GM15510 (cell line): ENCODE results near the gene SACM1L.

Source experiments
- POLR2A ChIP-seq: IDR thresholded peaks from 3 replicates; pipeline ENCODE4 v1.6.1; 2011; ENCODE audit warnings: borderline replicate concordance; ENCODE audit not compliant: insufficient read length; ENCODE audit errors: extremely low read depth

Gene SACM1L

DNA sequence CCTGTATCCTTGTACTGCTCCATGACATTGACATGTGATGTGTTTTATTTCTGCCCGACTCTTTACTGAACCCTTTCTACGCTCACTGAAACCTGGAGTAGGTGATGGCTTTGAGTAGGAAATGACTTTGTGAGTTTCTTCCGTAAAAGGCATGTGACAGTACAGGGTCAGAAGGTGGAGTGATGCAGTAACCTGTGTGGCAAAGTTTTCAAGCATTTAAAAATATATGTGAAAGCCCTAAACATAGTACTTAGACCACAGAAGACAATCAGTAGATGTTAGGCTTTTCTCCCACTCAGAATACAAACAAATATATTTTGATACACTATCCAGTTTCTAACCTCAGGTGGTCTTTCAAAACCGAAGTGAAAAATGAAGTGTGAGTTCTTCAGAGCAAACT, 31.3 kb upstream of the SACM1L start:
- no peak for TF ChIP-seq POLR2A

- TF ChIP-seq POLR2A: no peak
Measured at GRCh38 chr3:45659661-45660566, 29.3 kb upstream of the SACM1L start.

DNA sequence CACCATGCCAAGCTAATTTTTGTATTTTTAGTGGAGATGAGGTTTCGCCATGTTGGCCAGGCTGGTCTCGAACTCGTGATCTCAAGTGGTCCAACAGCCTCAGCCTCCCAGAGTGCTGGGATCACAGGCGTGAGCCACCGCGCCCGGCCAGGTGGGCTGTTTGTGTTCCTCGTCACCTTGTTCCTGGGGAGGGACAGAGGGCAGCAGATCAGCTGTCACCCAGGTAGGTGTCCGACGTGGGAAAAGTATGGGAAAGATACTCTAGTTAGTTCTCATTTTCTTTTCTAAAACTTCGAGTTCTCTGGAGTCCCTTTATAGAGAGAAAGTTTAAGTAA, 28.7 kb upstream of the SACM1L start:
- no peak for TF ChIP-seq POLR2A

- no peak for TF ChIP-seq POLR2A
Measured at GRCh38 chr3:45664578-45664977, 24.6 kb upstream of the SACM1L start.

DNA sequence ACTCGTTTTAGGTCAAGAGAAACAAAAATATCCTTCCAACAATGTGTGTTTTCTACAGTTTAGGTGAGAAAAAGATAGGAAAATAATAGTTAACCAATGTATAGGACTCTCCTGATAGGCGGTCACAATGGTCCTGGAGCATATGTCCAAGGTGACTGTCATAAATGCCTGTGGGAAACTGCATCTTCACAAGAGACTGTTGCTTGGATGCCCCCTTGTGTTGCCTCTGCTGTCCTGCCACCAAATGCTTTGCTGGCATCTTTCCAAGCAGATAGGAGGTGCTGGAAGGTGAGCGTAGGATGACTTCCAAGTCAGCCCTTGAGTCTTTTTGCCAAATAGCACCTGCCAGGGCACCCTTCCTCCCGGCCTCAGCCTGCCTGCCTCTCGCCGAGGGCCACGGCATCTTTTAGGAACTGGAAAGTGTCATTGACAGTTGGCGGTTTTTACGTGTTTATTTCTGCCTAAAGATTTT, 24.1 kb upstream of the SACM1L start:
- TF ChIP-seq POLR2A: no peak

- TF ChIP-seq POLR2A: no peak
Measured at GRCh38 chr3:45666757-45667431, 22.3 kb upstream of the SACM1L start.

GRCh38 chr3:45667569-45667934, 21.6 kb upstream of the SACM1L start:
- no peak for TF ChIP-seq POLR2A

DNA sequence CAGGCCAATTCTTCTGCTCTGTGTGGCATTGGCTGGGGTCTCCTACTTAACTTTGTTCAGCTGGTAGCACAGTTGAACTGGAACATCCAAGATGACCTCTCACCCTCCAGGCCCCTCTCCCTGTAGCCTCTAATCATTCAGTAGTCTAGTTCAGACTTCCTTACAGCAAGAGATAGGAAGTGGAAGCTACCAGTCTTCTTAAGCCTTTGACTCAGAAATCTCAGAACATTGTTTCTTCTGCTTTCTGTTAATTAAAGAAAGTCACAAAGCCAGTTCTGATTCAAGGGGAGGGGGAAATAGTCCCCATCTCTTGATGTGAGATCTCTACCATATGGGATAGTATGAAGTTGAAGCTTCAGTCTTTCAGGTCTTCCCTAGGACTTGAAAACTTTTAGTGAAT, 18.8 kb upstream of the SACM1L start:
- TF ChIP-seq POLR2A: no peak

DNA sequence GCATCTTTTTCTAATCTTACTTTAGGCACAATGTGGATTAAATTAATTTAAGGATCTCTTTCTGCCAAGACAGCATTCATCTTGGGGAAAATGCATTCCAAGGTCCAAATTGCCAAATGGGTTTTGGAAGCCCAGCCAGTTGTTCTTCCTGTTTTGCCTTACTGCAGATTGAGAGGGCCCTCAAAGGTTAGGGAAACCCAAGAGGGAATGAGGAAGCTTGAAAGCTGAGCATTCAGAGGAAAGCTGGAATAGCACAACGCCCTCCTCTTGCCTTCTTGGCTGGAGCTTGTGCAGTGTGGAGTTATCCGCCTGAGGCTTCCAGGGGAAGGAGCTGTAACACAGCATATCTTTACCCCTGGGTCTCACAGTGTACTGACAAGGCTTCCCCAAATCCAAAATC, 18.2 kb upstream of the SACM1L start:
- TF ChIP-seq POLR2A: no peak

DNA sequence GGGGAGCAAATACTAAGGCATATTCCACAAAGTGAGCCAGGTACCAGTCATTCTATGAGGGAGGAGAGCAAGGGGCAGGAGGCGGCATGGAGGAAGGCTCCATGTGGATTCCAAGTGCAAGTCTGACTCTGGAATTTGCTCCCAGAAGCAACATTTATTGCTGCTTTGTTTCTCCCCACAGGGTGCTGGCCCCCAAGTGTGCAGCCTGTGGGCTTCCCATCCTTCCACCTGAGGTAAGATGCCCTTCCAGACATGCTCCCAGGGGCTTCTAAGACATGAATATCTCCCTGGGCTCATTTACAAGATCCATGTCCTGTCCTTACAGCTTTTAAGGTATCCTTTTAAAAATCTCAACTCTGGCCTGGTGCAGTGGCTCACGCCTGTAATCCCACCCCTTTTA, 15.9 kb upstream of the SACM1L start:
- no peak for TF ChIP-seq POLR2A

DNA sequence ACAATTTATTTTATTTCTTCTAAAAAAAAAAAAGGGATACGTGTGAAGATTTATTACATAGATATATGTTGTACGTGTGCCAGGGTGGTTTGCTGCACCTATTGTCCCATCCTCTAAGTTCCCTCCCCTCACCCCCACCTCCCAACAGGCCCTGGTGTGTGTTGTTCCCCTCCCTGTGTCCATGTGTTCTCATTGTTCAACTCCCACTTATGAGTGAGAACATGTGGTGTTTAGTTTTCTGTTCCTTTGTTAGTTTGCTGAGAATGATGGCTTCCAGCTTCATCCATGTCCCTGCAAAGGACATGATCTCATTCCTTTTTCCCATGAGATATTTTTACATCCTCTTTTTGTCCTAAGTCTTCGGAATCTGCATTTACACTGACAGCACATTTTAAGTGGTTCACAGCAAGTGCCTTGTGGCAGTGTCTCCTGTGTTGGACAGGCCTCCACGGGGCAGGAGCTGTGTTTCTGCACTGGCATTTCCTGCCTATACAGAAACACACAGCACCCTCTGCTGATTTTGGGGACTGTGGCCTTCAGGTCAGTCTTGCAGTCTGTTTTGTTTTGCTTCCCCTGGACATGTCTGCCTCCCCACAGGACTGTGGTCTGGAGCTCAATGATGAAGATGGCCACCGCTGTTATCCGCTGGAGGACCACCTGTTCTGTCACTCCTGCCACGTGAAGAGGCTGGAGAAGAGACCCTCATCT, 12.7 kb upstream of the SACM1L start:
- TF ChIP-seq POLR2A: no peak

DNA sequence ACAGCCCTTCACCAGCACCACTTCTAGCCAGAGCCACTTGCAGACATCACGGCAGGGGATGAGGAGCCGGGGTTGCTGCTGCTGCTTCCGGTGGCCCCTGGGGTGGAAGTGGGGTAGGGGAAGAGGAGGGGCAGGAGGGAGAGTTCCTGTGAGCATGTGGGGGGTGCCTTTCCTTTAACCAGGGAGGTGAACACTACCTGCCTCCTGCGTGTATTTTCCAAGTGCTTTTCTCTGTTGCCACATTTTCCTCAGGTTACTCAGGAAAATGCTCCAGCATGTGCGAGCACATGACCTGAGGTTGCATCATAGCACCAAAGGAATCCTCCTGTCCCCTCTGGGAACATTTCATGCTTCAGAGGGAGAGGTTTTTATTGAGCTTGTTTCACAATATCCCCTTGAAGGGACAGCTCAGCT, 12.2 kb upstream of the SACM1L start:
- TF ChIP-seq POLR2A: no peak

- no peak for TF ChIP-seq POLR2A
Measured at GRCh38 chr3:45677841-45678240, 11.4 kb upstream of the SACM1L start.

- no peak for TF ChIP-seq POLR2A
Measured at GRCh38 chr3:45679805-45680204, 9.4 kb upstream of the SACM1L start.

GRCh38 chr3:45681221-45681620, 8.0 kb upstream of the SACM1L start:
- no peak for TF ChIP-seq POLR2A
